Measurements from ENCODE around the gene ANKRD13C.
"Not testable (repeated sequence)": the region's sequence is repeated elsewhere in the genome, so short reads cannot be mapped to it uniquely, and the experiment has no call there.

The ANKRD13C gene

GRCh38 chr1:70358921-70359564 lies 4.5 kb upstream of the ANKRD13C start:
- DNase-seq (ENCODE audit: low read depth): no peak

GRCh38 chr1:70355920-70356319 lies 1.4 kb upstream of the ANKRD13C start:
- DNase-seq (ENCODE audit: low read depth): no peak

- DNase-seq (ENCODE audit: low read depth): no peak
These were observed 537 bp upstream of the ANKRD13C start for GRCh38 chr1:70355111-70355407.

- peak; percentile 7 for DNase-seq (ENCODE audit: low read depth)
These were observed 756 bp downstream of the ANKRD13C start for GRCh38 chr1:70353601-70354331.

- no peak for DNase-seq (ENCODE audit: low read depth)
These were observed 1.5 kb downstream of the ANKRD13C start for GRCh38 chr1:70353044-70353443.

- DNase-seq (ENCODE audit: low read depth): not testable (repeated sequence)
These were observed 4.7 kb downstream of the ANKRD13C start for GRCh38 chr1:70349799-70350198.

GRCh38 chr1:70348399-70349165 lies 5.9 kb downstream of the ANKRD13C start:
- no peak for DNase-seq (ENCODE audit: low read depth)

- not testable (repeated sequence) for DNase-seq (ENCODE audit: low read depth)
These were observed 14.9 kb downstream of the ANKRD13C start for GRCh38 chr1:70339644-70340043.

GRCh38 chr1:70336050-70336449 lies 18.5 kb downstream of the ANKRD13C start:
- no peak for DNase-seq (ENCODE audit: low read depth)

GRCh38 chr1:70334436-70334835 lies 20.1 kb downstream of the ANKRD13C start:
- no peak for DNase-seq (ENCODE audit: low read depth)

- DNase-seq (ENCODE audit: low read depth): no peak
These were observed 21.3 kb downstream of the ANKRD13C start for GRCh38 chr1:70333245-70333644.

- no peak for DNase-seq (ENCODE audit: low read depth)
These were observed 22.6 kb downstream of the ANKRD13C start for GRCh38 chr1:70331962-70332361.

GRCh38 chr1:70327306-70328076 lies 27.0 kb downstream of the ANKRD13C start:
- no peak for DNase-seq (ENCODE audit: low read depth)

- DNase-seq (ENCODE audit: low read depth): no peak
These were observed 29.8 kb downstream of the ANKRD13C start for GRCh38 chr1:70324683-70325082.

- DNase-seq (ENCODE audit: low read depth): no peak
These were observed 34.8 kb downstream of the ANKRD13C start for GRCh38 chr1:70319750-70320149.

- no peak for DNase-seq (ENCODE audit: low read depth)
These were observed 36.3 kb downstream of the ANKRD13C start for GRCh38 chr1:70318191-70318590.

GRCh38 chr1:70317087-70317486 lies 37.4 kb downstream of the ANKRD13C start:
- no peak for DNase-seq (ENCODE audit: low read depth)

GRCh38 chr1:70315782-70316181 lies 38.7 kb downstream of the ANKRD13C start:
- no peak for DNase-seq (ENCODE audit: low read depth)

GRCh38 chr1:70314706-70315304 lies 39.7 kb downstream of the ANKRD13C start:
- no peak for DNase-seq (ENCODE audit: low read depth)

GRCh38 chr1:70311369-70311768 lies 43.2 kb downstream of the ANKRD13C start:
- no peak for DNase-seq (ENCODE audit: low read depth)

GRCh38 chr1:70299472-70299871 lies 55.0 kb downstream of the ANKRD13C start:
- no peak for DNase-seq (ENCODE audit: low read depth)

GRCh38 chr1:70295749-70296148 lies 58.8 kb downstream of the ANKRD13C start:
- DNase-seq (ENCODE audit: low read depth): no peak

Data from stimulated activated CD8-positive, alpha-beta memory T cell treated with anti-CD3 and anti-CD28 coated beads, Interleukin-4, amount 100 ng/mL, for 24 hours (primary cell).